ENCODE measurements around the gene PDE3B. TPM values are rescaled to one million over a fixed set of nuclear protein-coding genes. Genes with fewer than 3 reads are reported as not detected.

PDE3B gene
- total and polyA plus RNA-seq, 2 of the 8 experiments (the other 6 are each of a cell fraction or from before 2014, with no cell fraction given) = 2.7 to 10.9 TPM

DNA sequence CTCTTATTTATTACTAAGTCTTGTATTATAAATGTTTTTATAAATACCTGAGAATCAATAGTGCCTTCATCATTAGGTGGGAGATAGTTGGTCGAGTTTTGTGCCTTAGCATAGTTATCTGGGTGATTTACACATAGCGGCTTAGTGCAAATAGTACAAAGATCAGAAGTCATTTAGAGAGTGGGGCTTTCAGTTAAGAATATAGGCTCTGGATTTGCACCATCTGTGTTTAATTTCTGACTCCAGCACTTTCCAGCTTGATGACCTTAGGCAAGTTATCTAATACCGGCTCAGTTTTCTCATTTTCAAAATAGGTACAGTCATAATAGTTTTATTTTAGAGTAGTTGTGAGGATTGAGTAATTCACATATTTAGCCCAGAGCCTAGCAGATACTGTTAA is 26.4 kb downstream of the PDE3B start:
- Histone ChIP-seq H2BK12ac (ENCODE audit: low read depth, low read length) (no peak overlapping the region), H2AFZ (ENCODE audit: low read length) (no peak overlapping the region), H3K27me3 (replicated peaks in 1 of 4; ENCODE audit: control insufficient read depth in 3 of 4, extremely low read depth in 1 of 4, insufficient read depth in 3 of 4, low read length in 3 of 4) (no peaks in the 10 kb centered on the region), H3K4me1 (replicated peaks in 1 of 4; ENCODE audit: control insufficient read depth in 3 of 4, insufficient read depth in 4 of 4, low read length in 3 of 4) (no peaks in the 10 kb centered on the region), H3K79me1 (ENCODE audit: low read depth, low read length) (no peaks in the 10 kb centered on the region), H3K27ac (ENCODE audit: low read depth, low read length) (no peak overlapping the region), H2BK20ac (ENCODE audit: low read length) (no peak overlapping the region), H4K5ac (ENCODE audit: insufficient read length, low read depth, low read length) (no peak overlapping the region), H2BK15ac (ENCODE audit: low read length) (no peak overlapping the region), H3K14ac (ENCODE audit: insufficient read length) (no peak overlapping the region), H2BK120ac (replicated peaks; ENCODE audit: low read depth, low read length) (no peak overlapping the region), H4K91ac (replicated peaks; ENCODE audit: insufficient read length, low read length) (no peak overlapping the region), H3K23ac (ENCODE audit: insufficient read length) (no peak overlapping the region), H4K20me1 (replicated peaks in 1 of 2; ENCODE audit: control insufficient read depth in 1 of 2, insufficient read depth in 2 of 2, low read length in 2 of 2) (no peaks in the 10 kb centered on the region), H3K4me3 (ENCODE audit: extremely low read depth in 1 of 4, insufficient read depth in 2 of 4, low read depth in 3 of 4, low read length in 4 of 4) (no peak overlapping the region), H3K56ac (replicated peaks; ENCODE audit: insufficient read length, low read depth, low read length) (no peak overlapping the region), H3K4ac (replicated peaks; ENCODE audit: insufficient read length, low read depth, low read length) (no peak overlapping the region), H2AK5ac (ENCODE audit: low read depth, low read length) (no peak overlapping the region), H3K4me2 (ENCODE audit: insufficient read depth in 1 of 2, low read depth in 2 of 2, low read length in 2 of 2) (no peak overlapping the region), H3K9me3 (ENCODE audit: insufficient read depth in 2 of 2, low read depth in 1 of 2, low read length in 1 of 2) (no peaks in the 10 kb centered on the region), H3K36me3 (ENCODE audit: control insufficient read depth in 2 of 4, insufficient read depth in 4 of 4, low read length in 3 of 4) (no peaks in the 10 kb centered on the region), H3K18ac (ENCODE audit: extremely low read depth, low read length) (no peak overlapping the region), H3K79me2 (ENCODE audit: control insufficient read depth in 1 of 2, insufficient read depth in 2 of 2, low read length in 2 of 2) (0 out of 4 replicates have a peak, but pooled peaks cover 0 to 2% of the 10 kb centered on the region in 2 experiments), H2BK5ac (ENCODE audit: low read depth, low read length) (no peak overlapping the region), H3K9ac (replicated peaks in 1 of 4; ENCODE audit: extremely low read depth in 1 of 4, low read depth in 3 of 4, low read length in 3 of 4) (no peak overlapping the region), H4K8ac (ENCODE audit: extremely low read depth, insufficient read depth, low read length) (no peak overlapping the region), H3K23me2 (ENCODE audit: low read depth, low read length) (no peaks in the 10 kb centered on the region)
- 84% methylated on average over 3 of the region's 3 CpGs; no CpG with 5 or more reads in 1 of the 2 experiments for WGBS, 2 experiments (ENCODE audit: extremely low coverage in 1 of 2, insufficient coverage in 1 of 2, insufficient read length in 1 of 2, insufficient replicate concordance in 2 of 2, low coverage in 1 of 2, low lambda C conversion rate in 2 of 2, missing lambda C conversion rate in 1 of 2)
- DNase-seq (ENCODE audit: low read depth in 1 of 2, low spot score in 2 of 2) (no peak), FAIRE-seq (no peak)
- CTCF ChIA-PET (ENCODE audit: partially characterized antibody) = interaction anchor here (0.6 kb wide), 1 partner anchor 270 kb away, joined by 5 read pairs; no protein-coding TSS in a partner anchor
- POLR2A ChIA-PET (ENCODE audit: partially characterized antibody) = no interaction called here
- TF ChIP-seq RNF2 (IDR thresholded peaks at IDR 0.05; ENCODE audit: borderline replicate concordance, low read depth, low read length, missing control alignments, poor library complexity, severe bottlenecking) (no peak), RAD21 (IDR thresholded peaks at IDR 0.05 in 1 of 2, conservative IDR thresholded peaks at IDR 0.05 in 1 of 2; ENCODE audit: low read depth in 2 of 2, low read length in 2 of 2) (no peak), NRF1 (IDR thresholded peaks at IDR 0.05; ENCODE audit: low read depth, low read length) (no peak), JUN (IDR thresholded peaks at IDR 0.05; ENCODE audit: low read depth, low read length) (no peak), GTF2F1 (IDR thresholded peaks at IDR 0.05; ENCODE audit: borderline replicate concordance, low read depth, low read length) (no peak)
- TF ChIP-seq, protein P1, sequence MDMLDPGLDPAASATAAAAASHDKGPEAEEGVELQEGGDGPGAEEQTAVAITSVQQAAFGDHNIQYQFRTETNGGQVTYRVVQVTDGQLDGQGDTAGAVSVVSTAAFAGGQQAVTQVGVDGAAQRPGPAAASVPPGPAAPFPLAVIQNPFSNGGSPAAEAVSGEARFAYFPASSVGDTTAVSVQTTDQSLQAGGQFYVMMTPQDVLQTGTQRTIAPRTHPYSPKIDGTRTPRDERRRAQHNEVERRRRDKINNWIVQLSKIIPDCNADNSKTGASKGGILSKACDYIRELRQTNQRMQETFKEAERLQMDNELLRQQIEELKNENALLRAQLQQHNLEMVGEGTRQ (IDR thresholded peaks at IDR 0.05; ENCODE audit: low read length) = no peak

Measured in H1 (cell line).